Measurements from ENCODE around the gene MSS51.

DNA sequence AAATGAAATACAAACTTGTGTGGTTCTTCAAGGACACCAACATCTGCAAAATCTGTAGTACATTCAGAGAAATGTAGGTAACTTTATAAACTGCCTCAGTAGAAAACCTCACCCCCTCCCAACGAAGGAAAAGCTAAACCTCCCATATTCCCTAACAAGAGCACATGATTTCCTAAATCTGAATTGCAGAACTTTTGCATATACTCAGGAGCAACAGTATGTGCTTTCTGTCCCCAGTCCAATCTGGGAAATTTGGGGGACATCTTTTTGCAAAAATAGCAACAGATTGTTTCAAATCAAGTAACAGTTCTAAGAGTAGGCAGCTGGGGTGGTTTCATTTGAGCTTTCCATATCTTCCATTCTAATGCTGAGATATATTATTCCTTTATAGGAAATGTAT lies 15.8 kb upstream of the MSS51 start:
- TF ChIP-seq GATA3 (IDR thresholded peaks at IDR 0.05; ENCODE audit: low read depth, low read length) (no peak), GATA2 (IDR thresholded peaks at IDR 0.05; ENCODE audit: low read depth, low read length) (no peak)

Measured in SH-SY5Y (cell line).